HCT116 (cell line): ENCODE measurements around the gene POMT2. TPM values are rescaled to one million over a fixed set of nuclear protein-coding genes. Genes with fewer than 3 reads are reported as not detected.

Experiments
- ATAC-seq: fragments of 200-7000 bp; cut with Tn5 transposase; 2 replicates; pipeline ENCODE4 v1.9.1; 2020; ENCODE audit warnings: mild to moderate bottlenecking, moderate library complexity
- BruUV-seq: library from RNA; stranded (reverse); fragments of 400-500 nt; replicated peaks from 2 replicates; lab custom pipeline; 2021; lab: Mats Ljungman, UMichigan
- CTCF ChIA-PET: fragments of 300-600 bp; sonication (Branson Sonifier 250); formaldehyde crosslinking; loops from one replicate; lab custom pipeline; 2021; ENCODE audit warnings: antibody characterized with exemption; lab: Charles Lee
- POLR2A ChIA-PET: fragments of 300-600, 350-600 bp; sonication (Branson Sonifier 250); formaldehyde crosslinking; loops from one replicate; lab custom pipeline; 2021; ENCODE audit warnings: antibody characterized with exemption; lab: Charles Lee
- RAD21 ChIA-PET, 2 experiments: fragments of 300-600 bp; sonication (Branson Sonifier 250); formaldehyde crosslinking; loops; one replicate each; lab custom pipeline; 2023; ENCODE audit warnings: low total read pairs in 2 of 2; ENCODE audit not compliant: uncharacterized antibody in 2 of 2, unreplicated experiment in 2 of 2, low non-redundant PET in 1 of 2; lab: Charles Lee
- DNase-seq: peaks from one replicate; pipeline ENCODE4 v3.0.0-alpha.2; 2010; ENCODE audit warnings: low read depth, low spot score
- H2AFZ ChIP-seq: fragments of 200-600 bp; shearing (Covaris generic), sonication (generic); 2 replicates; pipeline ENCODE4 v1.6.1; 2017; ENCODE audit warnings: low read depth, mixed run types, mixed read lengths, antibody characterized with exemption, low read length; ENCODE audit not compliant: poor library complexity, severe bottlenecking
- H3K27ac ChIP-seq: 2 replicates; pipeline ENCODE4 v1.5.1; 2012; ENCODE audit warnings: low read depth, low read length
- H3K27me3 ChIP-seq: fragments of 200-600 bp; sonication (generic); 2 replicates; pipeline ENCODE4 v1.6.1; 2016; ENCODE audit warnings: mixed run types, low read length, mixed read lengths; ENCODE audit not compliant: insufficient read depth
- H3K36me3 ChIP-seq, 2 experiments: fragments of 200-500 bp in 1 of 2; fragments of 200-600 bp in 1 of 2; sonication (Bioruptor generic) in 1 of 2; sonication (generic) in 1 of 2; 2 replicates each; pipeline versions ENCODE4 v1.5.1 to v1.6.1; 2014 to 2016; ENCODE audit warnings: low read length in 2 of 2, inconsistent platforms in 1 of 2, mixed read lengths in 1 of 2, mixed run types in 1 of 2; ENCODE audit not compliant: insufficient read depth in 2 of 2, control insufficient read depth in 1 of 2
- H3K4me1 ChIP-seq, 2 experiments: fragments of 200-600 bp in 1 of 2; sonication (generic) in 1 of 2; 2 replicates each; pipeline versions ENCODE4 v1.5.1 to v1.6.1; 2012 to 2017; ENCODE audit warnings: low read length in 2 of 2, inconsistent platforms in 1 of 2, mild to moderate bottlenecking in 1 of 2, mixed read lengths in 1 of 2, mixed run types in 1 of 2, moderate library complexity in 1 of 2; ENCODE audit not compliant: insufficient read depth in 2 of 2, control insufficient read depth in 1 of 2
- H3K4me2 ChIP-seq: fragments of 200-600 bp; sonication (generic); 2 replicates; pipeline ENCODE4 v1.6.1; 2017; ENCODE audit warnings: mixed run types, low read length, mixed read lengths
- H3K4me3 ChIP-seq, 2 experiments: fragments of 200-600 bp in 1 of 2; sonication (generic) in 1 of 2; replicated peaks in 1 of 2; 2 replicates each; pipeline ENCODE4 v1.5.1; 2011 to 2016; ENCODE audit warnings: low read length in 2 of 2, control low read depth in 1 of 2, low read depth in 1 of 2, mild to moderate bottlenecking in 1 of 2, mixed read lengths in 1 of 2, mixed run types in 1 of 2
- H3K79me2 ChIP-seq: fragments of 200-600 bp; sonication (generic); 2 replicates; pipeline ENCODE4 v1.6.1; 2017; ENCODE audit warnings: mild to moderate bottlenecking, mixed run types, low read length, moderate library complexity, mixed read lengths; ENCODE audit not compliant: insufficient read depth
- H3K9ac ChIP-seq: fragments of 200-600 bp; sonication (generic); 2 replicates; pipeline ENCODE4 v1.6.1; 2016; ENCODE audit warnings: low read length, mixed read lengths
- H3K9me2 ChIP-seq: fragments of 200-600 bp; sonication (generic), shearing (Covaris generic); 2 replicates; pipeline ENCODE4 v1.6.1; 2017; ENCODE audit warnings: mixed run types, mild to moderate bottlenecking, moderate library complexity; ENCODE audit not compliant: insufficient read depth
- H3K9me3 ChIP-seq, 2 experiments: fragments of 200-500 bp in 1 of 2; fragments of 200-600 bp in 1 of 2; sonication (Bioruptor generic) in 1 of 2; sonication (generic) in 1 of 2; 2 replicates each; pipeline ENCODE4 v1.6.1; 2014 to 2017; ENCODE audit warnings: low read length in 2 of 2, mixed read lengths in 2 of 2, inconsistent platforms in 1 of 2, low read depth in 1 of 2, mild to moderate bottlenecking in 1 of 2, mixed run types in 1 of 2, moderate library complexity in 1 of 2; ENCODE audit not compliant: control insufficient read depth in 1 of 2, insufficient read depth in 1 of 2
- H4K20me1 ChIP-seq: fragments of 200-600 bp; sonication (generic), shearing (Covaris generic); 2 replicates; pipeline ENCODE4 v1.6.1; 2017; ENCODE audit warnings: mixed run types, mild to moderate bottlenecking, moderate library complexity; ENCODE audit not compliant: insufficient read depth
- CEBPB ChIP-seq: IDR thresholded peaks from 2 replicates; pipeline ENCODE4 v1.6.1; 2012; ENCODE audit warnings: low read depth
- EGR1 ChIP-seq: IDR thresholded peaks from 2 replicates; pipeline ENCODE4 v1.6.1; 2012; ENCODE audit warnings: low read depth
- ELF1 ChIP-seq: IDR thresholded peaks from 2 replicates; pipeline ENCODE4 v1.6.1; 2012; ENCODE audit warnings: low read depth, borderline replicate concordance
- EZH2 ChIP-seq: fragments of 200-600 bp; sonication (generic); IDR thresholded peaks from 2 replicates; pipeline ENCODE4 v1.6.1; 2017; ENCODE audit warnings: antibody characterized with exemption, mixed run types
- FOSL1 ChIP-seq: IDR thresholded peaks from 2 replicates; pipeline ENCODE4 v1.6.1; 2012; ENCODE audit warnings: low read depth
- MAX ChIP-seq: IDR thresholded peaks from 2 replicates; pipeline ENCODE4 v1.6.1; 2012
- POLR2A ChIP-seq: IDR thresholded peaks from 2 replicates; pipeline ENCODE4 v1.7.0; 2011; ENCODE audit warnings: borderline replicate concordance; ENCODE audit not compliant: insufficient read depth, insufficient read length; ENCODE audit errors: extremely low read depth
- POLR2AphosphoS5 ChIP-seq: IDR thresholded peaks from 2 replicates; pipeline ENCODE4 v1.6.1; 2011; ENCODE audit warnings: mild to moderate bottlenecking, low read depth, low read length, moderate library complexity
- RAD21 ChIP-seq: IDR thresholded peaks from 2 replicates; pipeline ENCODE4 v1.6.1; 2012; ENCODE audit warnings: low read depth, mild to moderate bottlenecking
- SIN3A ChIP-seq: IDR thresholded peaks from 2 replicates; pipeline ENCODE4 v1.6.1; 2012; ENCODE audit warnings: low read depth
- SP1 ChIP-seq: IDR thresholded peaks from 2 replicates; pipeline ENCODE4 v1.6.1; 2012; ENCODE audit warnings: low read depth
- SRF ChIP-seq: IDR thresholded peaks from 2 replicates; pipeline ENCODE4 v1.6.1; 2012; ENCODE audit warnings: low read depth
- YY1 ChIP-seq: IDR thresholded peaks from 2 replicates; pipeline ENCODE4 v1.6.1; 2011; ENCODE audit warnings: low read length, low read depth, moderate library complexity, mild to moderate bottlenecking; ENCODE audit not compliant: insufficient replicate concordance; ENCODE audit errors: extremely low read depth
- ZFX ChIP-seq: fragments of 450-650 bp; IDR thresholded peaks from 2 replicates; pipeline ENCODE4 v1.6.1; 2017
- ZNF274 ChIP-seq: fragments of 200-500 bp; sonication (Bioruptor generic); IDR thresholded peaks from 2 replicates; pipeline ENCODE4 v1.6.1; 2014; ENCODE audit warnings: mild to moderate bottlenecking, low read depth, low read length, inconsistent platforms
- intact Hi-C: fragments of 100-400 bp; cut with micrococcal nuclease; formaldehyde crosslinking; loops from 2 replicates; pipeline ENCODE4 v1.10.0; 2022
- total RNA-seq: library from RNA; stranded (reverse); gene quantifications from one replicate; pipeline ENCODE4 v1.2.1, GENCODE V29; 2021; ENCODE audit not compliant: unreplicated experiment
- TF ChIP-seq, protein P1 (sequence below): IDR thresholded peaks from 2 replicates; pipeline ENCODE4 v1.6.1; 2012; ENCODE audit warnings: low read depth

POMT2 gene
- total RNA-seq, 1 experiment from 2014 or later: 30.2 TPM

DNA sequence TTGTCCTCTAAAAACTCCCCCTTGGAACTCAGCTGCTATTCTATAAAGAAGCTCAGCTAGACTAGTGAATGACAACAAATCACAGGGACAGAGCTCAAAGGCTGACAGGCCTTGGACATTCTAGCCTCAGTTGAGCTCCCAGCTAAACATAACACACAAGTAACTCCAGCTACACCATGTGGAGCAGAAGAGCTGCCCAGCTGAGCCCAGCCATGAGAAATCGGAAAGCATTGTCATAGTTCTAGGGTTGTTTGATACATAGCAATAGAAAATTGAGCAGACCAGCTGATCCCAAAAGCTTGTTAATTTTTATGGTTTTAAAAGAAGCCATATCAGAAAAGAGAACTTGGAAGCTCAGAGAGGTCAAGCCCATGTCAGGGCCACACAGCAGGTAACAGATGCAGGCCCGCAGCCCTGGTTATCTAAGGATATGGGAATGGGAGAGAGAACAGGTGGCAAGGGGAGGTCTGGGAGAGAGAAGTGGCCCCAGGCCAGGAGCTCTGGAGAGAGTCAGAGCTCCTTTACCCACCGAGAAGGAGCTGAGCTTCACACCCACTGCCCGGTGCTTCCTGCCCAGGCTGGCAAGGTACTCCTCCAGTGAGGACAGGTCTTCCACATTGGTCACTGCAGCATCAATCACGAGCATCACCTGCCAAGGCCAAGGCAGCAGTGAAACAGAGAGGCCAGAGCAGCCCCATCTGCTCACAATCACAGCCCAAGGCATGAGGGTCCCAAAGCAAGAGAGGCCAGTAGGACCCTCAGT, 52.6 kb downstream of the POMT2 start:
- CTCF ChIA-PET: no interaction called here
- no peaks in the 10 kb centered on the region for H3K27me3 ChIP-seq
- POLR2A ChIA-PET: no interaction called here
- no peaks in the 10 kb centered on the region for H4K20me1 ChIP-seq
- no peak overlapping the region for H3K27ac ChIP-seq
- no TSS peak for BruUV-seq
- H3K9me2 ChIP-seq: no peaks in the 10 kb centered on the region
- intact Hi-C loops: no loop called here
- H3K4me2 ChIP-seq: no peak overlapping the region
- no peak overlapping the region for H3K4me3 ChIP-seq
- DNase-seq (no peak), ATAC-seq (no peak)
- TF ChIP-seq RAD21 (no peak), CEBPB (no peak), EGR1 (no peak), POLR2AphosphoS5 (no peak), ZFX (no peak), SRF (no peak), SP1 (no peak), POLR2A (no peak), MAX (no peak), EZH2 (no peak), YY1 (no peak), ELF1 (no peak), ZNF274 (no peak), SIN3A (no peak), FOSL1 (no peak)
- TF ChIP-seq, protein P1, sequence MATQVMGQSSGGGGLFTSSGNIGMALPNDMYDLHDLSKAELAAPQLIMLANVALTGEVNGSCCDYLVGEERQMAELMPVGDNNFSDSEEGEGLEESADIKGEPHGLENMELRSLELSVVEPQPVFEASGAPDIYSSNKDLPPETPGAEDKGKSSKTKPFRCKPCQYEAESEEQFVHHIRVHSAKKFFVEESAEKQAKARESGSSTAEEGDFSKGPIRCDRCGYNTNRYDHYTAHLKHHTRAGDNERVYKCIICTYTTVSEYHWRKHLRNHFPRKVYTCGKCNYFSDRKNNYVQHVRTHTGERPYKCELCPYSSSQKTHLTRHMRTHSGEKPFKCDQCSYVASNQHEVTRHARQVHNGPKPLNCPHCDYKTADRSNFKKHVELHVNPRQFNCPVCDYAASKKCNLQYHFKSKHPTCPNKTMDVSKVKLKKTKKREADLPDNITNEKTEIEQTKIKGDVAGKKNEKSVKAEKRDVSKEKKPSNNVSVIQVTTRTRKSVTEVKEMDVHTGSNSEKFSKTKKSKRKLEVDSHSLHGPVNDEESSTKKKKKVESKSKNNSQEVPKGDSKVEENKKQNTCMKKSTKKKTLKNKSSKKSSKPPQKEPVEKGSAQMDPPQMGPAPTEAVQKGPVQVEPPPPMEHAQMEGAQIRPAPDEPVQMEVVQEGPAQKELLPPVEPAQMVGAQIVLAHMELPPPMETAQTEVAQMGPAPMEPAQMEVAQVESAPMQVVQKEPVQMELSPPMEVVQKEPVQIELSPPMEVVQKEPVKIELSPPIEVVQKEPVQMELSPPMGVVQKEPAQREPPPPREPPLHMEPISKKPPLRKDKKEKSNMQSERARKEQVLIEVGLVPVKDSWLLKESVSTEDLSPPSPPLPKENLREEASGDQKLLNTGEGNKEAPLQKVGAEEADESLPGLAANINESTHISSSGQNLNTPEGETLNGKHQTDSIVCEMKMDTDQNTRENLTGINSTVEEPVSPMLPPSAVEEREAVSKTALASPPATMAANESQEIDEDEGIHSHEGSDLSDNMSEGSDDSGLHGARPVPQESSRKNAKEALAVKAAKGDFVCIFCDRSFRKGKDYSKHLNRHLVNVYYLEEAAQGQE: no peak
- H3K4me1 ChIP-seq: no peaks in the 10 kb centered on the region
- no peaks in the 10 kb centered on the region for H3K9me3 ChIP-seq
- no peaks in the 10 kb centered on the region for H3K79me2 ChIP-seq
- RAD21 ChIA-PET: no interaction called here
- H3K36me3 ChIP-seq: no peaks in the 10 kb centered on the region
- H3K9ac ChIP-seq: no peak overlapping the region
- H2AFZ ChIP-seq: no peak overlapping the region
